Activated CD8-positive, alpha-beta memory T cell treated with anti-CD3 and anti-CD28 coated beads, Interleukin-2, amount 50 U/mL, for 24 hours (primary cell): ENCODE data around the gene LDOC1.
"Not testable (repeated sequence)": the region's sequence is repeated elsewhere in the genome, so short reads cannot be mapped to it uniquely, and the experiment has no call there.

ENCODE experiments used
- DNase-seq: peaks from one replicate; pipeline ENCODE4 v3.0.0-alpha.2; 2020; ENCODE audit errors: extremely low read depth

The LDOC1 gene

DNA sequence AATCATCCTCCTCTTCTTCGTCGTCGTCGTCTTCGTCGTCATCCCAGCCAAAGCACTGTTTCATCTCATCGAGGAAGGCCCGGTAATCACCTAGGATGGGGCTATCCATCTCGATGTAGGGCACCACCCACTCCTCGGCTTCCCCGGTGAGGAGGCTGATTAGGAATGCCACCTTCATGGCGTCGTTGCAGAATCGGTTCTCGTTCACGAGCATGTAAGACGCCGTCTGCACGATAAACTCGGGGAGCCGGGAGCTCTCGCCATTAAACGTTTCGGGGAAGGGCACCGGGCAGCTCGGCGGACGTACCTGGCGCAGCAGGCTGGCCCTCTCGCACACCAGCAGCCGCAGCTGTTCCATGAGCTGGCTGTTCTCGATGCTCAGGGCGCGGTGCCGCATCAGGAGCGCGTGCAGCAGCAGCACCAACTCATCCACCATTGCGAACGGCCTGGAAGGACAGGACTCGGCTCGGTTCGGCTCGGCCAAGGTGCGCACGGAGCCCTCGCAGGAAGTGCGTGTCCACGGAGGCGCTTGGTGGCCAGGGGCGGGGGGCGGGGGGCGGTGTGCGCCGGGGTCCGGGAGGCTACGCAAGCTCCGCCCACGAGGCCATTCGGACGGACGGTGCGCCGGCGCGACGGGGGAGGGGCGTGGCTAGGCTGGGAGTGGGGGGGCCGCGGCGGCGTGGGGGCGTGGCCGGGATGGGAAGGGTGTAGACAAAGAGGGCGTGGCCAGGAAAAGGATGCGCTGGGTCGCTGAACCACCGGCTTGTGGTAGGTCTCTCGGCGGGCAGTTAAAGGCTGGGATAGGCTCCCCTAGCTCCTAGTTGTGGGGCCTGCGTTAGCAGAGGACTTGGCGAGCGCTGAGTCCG is at the start of gene LDOC1:
Gene LDOC1, minus strand, starts transcription at position 544 of the 866 bp plus-strand sequence. Its CDS starts 108 bp downstream, at position 436.
- DNase-seq: peak; percentile 29

DNA sequence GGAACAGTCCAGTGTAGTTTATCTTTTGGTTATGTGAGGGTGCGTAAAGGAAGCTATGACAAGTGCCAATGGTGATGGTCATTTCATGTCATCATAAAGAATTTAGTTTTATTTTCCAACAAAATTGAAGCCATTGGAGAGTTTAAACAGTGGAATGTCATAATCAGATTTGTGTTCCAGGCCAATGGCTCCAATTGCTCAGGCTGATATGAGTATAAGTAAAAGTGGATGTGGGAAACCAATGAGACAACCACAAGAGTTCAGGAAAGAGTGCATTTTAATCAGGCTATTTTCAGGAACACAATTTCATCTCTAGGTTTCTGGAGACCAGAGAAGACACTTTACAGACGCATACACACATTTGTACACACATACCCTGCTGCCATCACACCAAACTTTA is 44.7 kb upstream of the LDOC1 start:
- DNase-seq: no peak

- no peak for DNase-seq
Measured at GRCh38 chrX:141220342-141221008, 43.5 kb upstream of the LDOC1 start.

DNA sequence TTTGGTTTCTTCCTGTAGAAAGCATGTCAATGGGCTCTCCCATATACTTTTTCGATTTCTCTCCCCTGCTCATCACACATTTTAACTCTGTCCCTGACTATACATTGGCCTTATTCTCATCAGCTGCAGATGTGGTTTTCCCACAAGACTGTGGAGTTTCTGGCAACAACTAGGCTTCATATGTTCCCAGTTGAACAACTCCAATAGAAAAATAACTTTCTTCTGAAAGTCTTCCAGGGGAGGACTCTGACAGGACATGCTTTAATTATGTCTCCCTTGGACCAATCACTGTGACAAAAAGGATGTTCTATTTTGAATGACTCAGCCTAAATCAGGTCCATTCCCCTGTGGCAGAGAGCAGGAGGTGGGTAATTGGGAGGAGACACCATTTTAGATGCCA is 37.3 kb upstream of the LDOC1 start:
- no peak for DNase-seq

DNA sequence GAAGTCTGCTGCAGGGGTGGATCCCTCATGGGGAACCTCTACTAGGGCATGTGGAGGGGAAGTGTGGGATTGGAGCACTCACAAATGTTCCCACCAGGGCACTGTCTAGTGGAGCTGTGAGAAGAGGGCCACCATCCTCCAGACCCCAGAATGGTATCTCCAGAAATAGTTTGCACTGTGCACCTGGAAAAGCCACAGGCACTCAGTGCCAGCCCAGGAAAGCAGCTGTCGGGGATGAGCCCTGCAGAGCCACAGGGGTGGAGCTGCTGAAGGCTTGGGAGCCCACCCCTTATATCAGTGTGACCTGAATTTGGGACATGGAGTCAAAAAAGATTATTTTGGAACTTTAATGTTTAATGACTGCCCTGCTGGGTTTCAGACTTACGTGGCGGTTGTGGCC is 25.0 kb upstream of the LDOC1 start:
- DNase-seq: no peak

DNA sequence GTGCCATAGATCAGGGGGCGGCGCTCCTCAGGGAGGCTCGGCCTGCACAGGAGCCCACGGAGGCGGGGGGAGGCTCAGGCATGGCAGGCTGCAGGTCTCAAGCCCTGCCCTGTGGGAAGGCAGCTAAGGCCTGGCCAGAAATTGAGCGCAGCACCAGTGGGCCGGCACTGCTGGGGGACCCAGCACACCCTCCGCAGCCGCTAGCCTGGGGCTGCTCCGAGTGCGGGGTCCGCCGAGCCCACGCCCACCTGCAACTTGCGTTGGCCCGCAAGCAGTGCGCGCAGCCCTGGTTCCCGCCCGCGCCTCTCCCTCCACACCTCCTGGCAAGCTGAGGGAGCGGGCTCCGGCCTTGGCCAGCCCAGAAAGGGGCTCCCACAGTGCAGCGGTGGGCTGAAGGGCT is 11.6 kb upstream of the LDOC1 start:
- not testable (repeated sequence) for DNase-seq

DNA sequence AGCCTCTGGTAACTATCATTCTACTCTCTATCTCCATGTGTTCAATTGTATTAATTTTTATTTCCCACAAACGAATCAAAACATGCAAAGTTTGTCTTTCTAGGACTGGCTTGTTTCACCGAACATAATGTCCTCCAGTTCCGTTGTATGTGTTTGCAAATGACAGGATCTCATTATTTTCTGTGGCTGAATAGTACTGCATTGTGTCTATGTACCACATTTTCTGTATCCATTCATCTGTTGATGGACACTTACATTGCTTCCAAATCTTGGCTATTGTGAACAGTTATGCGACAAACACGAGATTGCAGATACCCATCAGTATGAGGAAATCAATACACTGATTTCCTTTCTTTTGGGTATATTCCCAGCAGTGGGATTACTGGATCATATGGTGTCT is 8.4 kb upstream of the LDOC1 start:
- no peak for DNase-seq

DNA sequence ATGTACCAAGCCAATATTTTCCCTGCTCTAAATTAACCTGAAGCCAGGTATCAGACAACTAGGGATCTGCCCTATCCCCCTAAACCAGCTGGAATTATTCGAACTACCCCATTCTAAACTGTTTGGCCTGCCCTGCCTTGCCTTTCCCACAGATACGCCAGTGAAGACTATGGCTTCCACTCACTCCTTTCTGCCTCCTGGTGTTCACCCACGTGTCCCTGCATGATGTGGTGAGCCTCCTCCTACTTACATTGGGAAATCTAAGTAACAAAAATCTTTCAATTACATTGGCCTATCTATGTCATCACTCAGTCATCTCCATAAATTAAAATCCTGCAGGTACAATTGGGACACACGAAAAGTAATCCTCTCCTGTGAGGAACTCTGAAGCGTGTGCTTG is 6.1 kb upstream of the LDOC1 start:
- no peak for DNase-seq

DNA sequence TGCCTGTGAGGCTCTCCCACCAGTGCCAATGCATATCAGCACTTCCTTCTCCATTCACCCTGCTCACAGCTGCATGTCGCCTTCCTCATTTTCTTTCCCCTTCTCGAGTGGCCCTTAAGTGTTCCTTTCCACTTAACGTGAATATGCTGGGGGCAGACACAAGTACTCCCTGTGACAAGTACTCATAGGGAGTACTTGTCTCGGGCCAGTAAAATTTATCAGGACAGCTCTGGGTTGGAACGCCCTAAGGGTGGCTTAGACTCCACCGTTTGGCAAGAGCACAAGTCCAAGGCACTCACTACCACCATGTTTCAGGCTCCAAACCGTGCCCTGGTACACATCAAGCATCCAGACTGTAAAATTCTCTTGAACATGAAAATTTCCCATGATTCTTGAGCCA is 3.9 kb upstream of the LDOC1 start:
- DNase-seq: no peak

DNA sequence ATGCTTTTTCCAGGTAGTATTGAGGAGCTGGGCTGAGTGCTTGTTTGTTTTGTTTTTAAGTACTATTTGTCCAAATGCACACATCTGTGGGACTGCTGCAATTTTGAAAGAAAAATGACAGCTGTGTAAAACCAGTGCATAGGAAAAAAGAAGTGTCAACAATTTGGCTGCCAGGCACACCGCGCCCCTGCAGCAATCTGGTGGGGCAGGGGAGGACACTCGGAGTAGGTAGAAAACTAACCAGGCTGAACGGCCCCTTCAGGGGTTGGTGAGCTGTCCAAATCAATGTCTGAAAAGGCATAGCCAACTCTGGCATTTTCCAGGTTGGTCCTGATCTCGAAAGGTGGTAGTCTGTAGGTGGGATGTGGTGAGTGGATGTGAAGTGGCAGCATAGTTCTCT is 1.1 kb downstream of the LDOC1 start:
- DNase-seq: no peak

- DNase-seq: no peak
Measured at GRCh38 chrX:141164406-141164805, 12.5 kb downstream of the LDOC1 start.

DNA sequence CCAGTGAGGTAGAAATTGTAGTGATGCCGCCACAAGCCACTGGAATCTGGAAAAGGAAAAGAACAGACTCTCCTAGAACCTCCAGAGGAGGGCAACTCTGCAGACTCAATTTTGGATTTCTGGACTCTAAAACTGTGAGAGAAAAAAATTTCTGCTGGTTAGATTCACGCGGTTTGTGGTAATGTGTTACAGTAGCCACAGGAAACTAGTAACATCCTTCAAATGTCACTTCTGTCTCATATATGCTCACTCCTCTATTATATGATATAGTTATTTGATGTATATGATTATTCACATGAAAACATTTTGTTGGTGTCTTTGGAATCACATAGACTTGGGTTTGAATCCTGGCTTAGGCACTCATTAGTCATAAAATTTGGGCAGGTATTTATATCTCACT is 18.8 kb downstream of the LDOC1 start:
- no peak for DNase-seq

- not testable (repeated sequence) for DNase-seq
Measured at GRCh38 chrX:141155231-141155630, 21.7 kb downstream of the LDOC1 start.

GRCh38 chrX:141142946-141143345 is 34.0 kb downstream of the LDOC1 start:
- no peak for DNase-seq

DNA sequence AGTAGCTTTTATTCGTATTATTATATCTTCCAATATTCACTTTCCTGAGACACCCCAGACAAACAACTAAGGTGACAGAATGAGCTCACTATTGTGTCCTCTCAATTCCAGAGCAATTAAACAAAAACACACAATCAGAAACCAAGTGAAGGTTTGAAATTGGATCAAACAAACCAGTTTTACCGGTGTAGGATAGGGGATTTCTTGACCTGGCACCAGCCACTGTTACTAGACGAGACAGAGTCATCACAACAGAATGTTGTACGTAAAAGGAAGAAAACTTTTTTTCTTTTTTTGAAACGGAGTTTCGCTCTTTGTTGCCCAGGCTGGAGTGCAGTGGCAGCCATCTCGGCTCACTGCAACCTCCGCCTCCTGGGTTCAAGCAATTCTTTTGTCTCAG is 43.7 kb downstream of the LDOC1 start:
- DNase-seq: no peak

- DNase-seq: no peak
Measured at GRCh38 chrX:141127146-141127545, 49.8 kb downstream of the LDOC1 start.
